Nephron (organoid): ENCODE measurements around the gene NECTIN1.

ENCODE experiments used
- H3K27ac Mint-ChIP-seq, 3 experiments: 2 replicates each; pipeline ENCODE4 v1.8.0; 2020; ENCODE audit warnings: mixed read lengths in 3 of 3, mild to moderate bottlenecking in 2 of 3, moderate library complexity in 1 of 3
- H3K27me3 Mint-ChIP-seq: 2 replicates; pipeline ENCODE4 v1.8.0; 2021; ENCODE audit warnings: low read depth, mild to moderate bottlenecking, moderate library complexity, mixed read lengths
- H3K36me3 Mint-ChIP-seq: 2 replicates; pipeline ENCODE4 v1.8.0; 2020; ENCODE audit warnings: low read depth, mixed read lengths
- H3K4me1 Mint-ChIP-seq: 2 replicates; pipeline ENCODE4 v1.8.0; 2020; ENCODE audit warnings: mixed read lengths
- H3K4me3 Mint-ChIP-seq, 3 experiments: 2 replicates each; pipeline ENCODE4 v1.8.0; 2020; ENCODE audit warnings: mild to moderate bottlenecking in 3 of 3, mixed read lengths in 3 of 3, moderate library complexity in 2 of 3
- H3K9me3 Mint-ChIP-seq: 2 replicates; pipeline ENCODE4 v1.8.0; 2020; ENCODE audit warnings: mixed read lengths
- CTCF ChIP-seq, 3 experiments: fragments of 200-600 bp; sonication (generic); IDR thresholded peaks; one replicate each; pipeline ENCODE4 v1.5.0; 2021; ENCODE audit warnings: antibody characterized with exemption in 3 of 3; ENCODE audit not compliant: unreplicated experiment in 3 of 3

The NECTIN1 gene

GRCh38 chr11:119700536-119701346 lies 28.3 kb downstream of the NECTIN1 start:
- Mint-ChIP-seq H3K4me3 (no peak overlapping the region), H3K4me1 (peaks cover 26% of the 10 kb centered on the region), H3K36me3 (peaks cover 8% of the 10 kb centered on the region), H3K9me3 (no peaks in the 10 kb centered on the region), H3K27ac (no peak overlapping the region), H3K27me3 (no peaks in the 10 kb centered on the region)
- TF ChIP-seq CTCF (IDR thresholded peaks at IDR 0.05; ENCODE audit: unreplicated experiment in 3 of 3): no peak

GRCh38 chr11:119700030-119700429 lies 29.0 kb downstream of the NECTIN1 start:
- peaks cover 3% of the 10 kb centered on the region for H3K36me3 Mint-ChIP-seq
- H3K9me3 Mint-ChIP-seq: no peaks in the 10 kb centered on the region
- no peak overlapping the region for H3K27ac Mint-ChIP-seq
- no peak for TF ChIP-seq CTCF (IDR thresholded peaks at IDR 0.05; ENCODE audit: unreplicated experiment in 3 of 3)
- peaks cover 22% of the 10 kb centered on the region for H3K4me1 Mint-ChIP-seq
- H3K27me3 Mint-ChIP-seq: no peaks in the 10 kb centered on the region
- no peak overlapping the region for H3K4me3 Mint-ChIP-seq

- Mint-ChIP-seq H3K36me3 (no peaks in the 10 kb centered on the region), H3K4me1 (peaks cover 26% of the 10 kb centered on the region), H3K27ac (no peak overlapping the region), H3K27me3 (no peaks in the 10 kb centered on the region), H3K4me3 (no peak overlapping the region), H3K9me3 (no peaks in the 10 kb centered on the region)
- TF ChIP-seq CTCF (IDR thresholded peaks at IDR 0.05; ENCODE audit: unreplicated experiment in 3 of 3): no peak
Measured at GRCh38 chr11:119699227-119699626, 29.8 kb downstream of the NECTIN1 start.

DNA sequence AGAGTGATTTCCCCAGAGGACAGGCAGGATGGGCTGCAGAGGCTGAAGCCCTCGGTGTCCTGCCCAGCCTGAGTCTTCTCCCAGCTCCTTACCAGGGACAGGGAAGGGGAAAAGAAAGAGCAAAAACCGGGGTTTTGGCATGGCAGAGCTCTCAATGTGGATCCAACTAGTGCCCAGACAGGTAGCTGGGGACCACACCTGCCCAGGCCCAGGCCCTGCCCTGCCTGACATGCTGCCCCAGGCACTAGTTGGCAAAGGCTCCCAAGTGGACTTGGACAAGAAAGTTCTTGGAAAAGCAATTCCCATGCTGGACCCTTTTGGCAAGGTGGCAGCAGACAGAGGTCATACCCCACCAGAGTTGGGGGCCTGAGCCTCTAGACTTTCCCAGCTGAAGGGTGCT lies 31.1 kb downstream of the NECTIN1 start:
- H3K4me1 Mint-ChIP-seq: peaks cover 38% of the 10 kb centered on the region
- H3K4me3 Mint-ChIP-seq: no peak overlapping the region
- H3K27me3 Mint-ChIP-seq: no peaks in the 10 kb centered on the region
- no peaks in the 10 kb centered on the region for H3K36me3 Mint-ChIP-seq
- no peak for TF ChIP-seq CTCF (IDR thresholded peaks at IDR 0.05; ENCODE audit: unreplicated experiment in 3 of 3)
- H3K9me3 Mint-ChIP-seq: no peaks in the 10 kb centered on the region
- peak overlapping the region in 1 of 3 experiments; percentile 32 for H3K27ac Mint-ChIP-seq

- Mint-ChIP-seq H3K4me3 (no peak overlapping the region), H3K9me3 (no peaks in the 10 kb centered on the region), H3K27ac (no peak overlapping the region), H3K36me3 (no peaks in the 10 kb centered on the region), H3K4me1 (peaks cover 39% of the 10 kb centered on the region), H3K27me3 (no peaks in the 10 kb centered on the region)
- no peak for TF ChIP-seq CTCF (IDR thresholded peaks at IDR 0.05; ENCODE audit: unreplicated experiment in 3 of 3)
Measured at GRCh38 chr11:119697445-119697844, 31.6 kb downstream of the NECTIN1 start.
